Hematopoietic multipotent progenitor cell treated with erythropoietin and hydrocortisone succinate and interleukin-3 and kit ligand, for 15 days (in vitro differentiated cells): ENCODE results near the gene AFAP1L1.

Experiments
- DNase-seq: peaks from one replicate; pipeline ENCODE4 v3.0.0-alpha.2; 2015; ENCODE audit warnings: low spot score

Gene AFAP1L1

GRCh38 chr5:149349382-149349781, 77.7 kb downstream of the AFAP1L1 start:
- DNase-seq = no peak

DNA sequence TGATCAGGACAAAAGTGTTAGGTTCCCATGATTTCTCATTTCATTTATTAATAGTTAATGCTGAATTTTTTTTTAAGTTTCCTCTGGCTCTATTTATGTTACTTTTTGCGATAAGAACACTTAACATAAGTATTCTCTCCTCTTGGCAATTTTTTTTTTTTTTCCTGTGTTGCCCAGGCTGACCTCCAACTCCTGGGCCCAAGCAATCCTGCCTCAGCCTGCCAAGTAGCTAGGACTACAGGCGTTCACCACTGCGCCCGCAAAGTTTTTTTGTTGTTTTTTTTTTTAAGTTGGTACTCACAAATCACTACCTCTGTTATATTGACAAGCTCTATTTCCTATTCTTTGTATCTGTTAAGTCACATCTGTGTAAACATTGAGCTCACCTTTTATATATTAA, 80.5 kb downstream of the AFAP1L1 start:
- no peak for DNase-seq

GRCh38 chr5:149353911-149354310, 82.3 kb downstream of the AFAP1L1 start:
- DNase-seq = no peak

DNA sequence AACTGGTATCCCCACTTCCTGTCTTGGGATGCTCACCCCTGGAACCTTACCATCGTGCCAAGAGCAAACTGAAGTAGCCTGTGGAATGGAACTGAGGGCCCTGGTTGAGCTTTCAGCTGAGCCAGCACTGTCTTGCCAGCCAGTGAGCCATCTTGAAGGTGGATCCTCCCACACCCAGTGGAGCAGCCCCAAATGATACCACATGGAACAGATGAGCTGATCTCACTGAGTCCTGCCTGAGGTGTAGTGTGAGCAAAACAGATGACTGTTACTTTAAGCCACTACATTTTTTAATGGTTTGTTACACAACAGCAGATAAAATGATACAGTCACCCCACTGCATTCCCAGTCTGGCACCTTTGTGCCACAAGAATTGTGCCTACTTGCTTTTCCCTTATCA, 84.0 kb downstream of the AFAP1L1 start:
- no peak for DNase-seq

- DNase-seq = no peak
These were observed 84.7 kb downstream of the AFAP1L1 start for GRCh38 chr5:149356391-149356790.

DNA sequence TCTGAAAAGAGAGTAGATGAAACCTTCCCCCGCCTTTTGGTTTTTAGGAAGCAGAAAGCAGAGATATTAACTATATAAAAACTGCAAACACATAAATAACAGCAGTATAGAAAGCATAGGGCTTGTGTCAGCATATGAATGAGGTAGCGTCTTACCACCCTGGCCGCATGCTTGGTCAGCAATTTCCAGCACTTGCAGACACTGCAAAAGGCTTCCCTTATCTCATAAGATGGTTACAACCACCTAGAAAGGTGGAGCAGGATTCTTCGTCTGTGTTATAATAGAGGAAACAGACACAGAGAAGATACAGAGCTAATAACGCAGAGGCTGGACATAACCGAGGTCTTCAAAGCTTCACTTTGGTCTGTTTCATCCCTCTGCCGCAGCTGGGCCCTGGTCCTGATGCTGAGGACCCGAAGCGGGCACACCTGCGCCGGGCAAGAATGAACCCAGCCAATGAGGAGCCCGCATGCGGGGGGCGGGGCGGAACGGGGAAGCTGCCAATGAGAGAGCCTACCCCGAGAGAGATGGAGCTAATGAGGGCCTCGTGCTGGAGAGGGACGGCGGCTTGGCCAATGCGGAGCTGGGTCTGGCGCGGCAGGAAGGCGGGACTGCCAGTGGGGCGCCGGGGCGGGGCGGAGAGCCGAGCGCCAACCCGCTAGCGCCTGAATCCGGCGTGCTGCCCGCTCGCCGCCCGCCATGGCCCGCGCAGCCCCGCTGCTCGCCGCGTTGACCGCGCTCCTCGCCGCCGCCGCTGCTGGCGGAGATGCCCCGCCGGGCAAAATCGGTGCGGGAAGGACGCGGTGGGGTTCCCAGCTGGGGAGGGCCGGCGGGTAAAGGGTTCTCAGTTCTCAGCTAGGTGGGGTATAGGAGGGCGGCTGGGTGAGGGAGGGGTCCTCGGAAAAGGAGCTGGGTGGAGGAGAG, 86.0 kb downstream of the AFAP1L1 start, which contains the start of gene PCYOX1L:
PCYOX1L (plus strand) TSS at position 677 of the 924 bp plus-strand sequence; CDS start at position 700, 23 bp downstream.
- peak; percentile 96 for DNase-seq

DNA sequence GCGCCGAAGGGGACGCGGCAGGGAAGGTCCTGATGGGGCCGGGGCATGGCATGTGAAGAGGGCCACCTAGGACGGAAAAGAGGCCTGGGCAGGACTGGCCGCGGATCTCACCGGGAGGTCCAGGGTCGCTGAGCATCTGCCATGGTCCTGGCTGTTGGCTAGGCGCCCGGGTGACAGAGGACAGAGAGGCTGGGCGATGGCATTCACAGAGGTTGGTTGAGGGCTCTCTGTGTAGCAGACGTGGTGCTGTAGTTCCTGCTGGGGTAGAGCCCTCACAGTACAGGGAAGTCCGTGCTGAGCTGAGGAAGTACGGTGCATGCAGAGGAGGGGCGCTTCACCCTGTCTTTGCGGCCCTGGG, 86.6 kb downstream of the AFAP1L1 start:
- peak; percentile 8 for DNase-seq

DNA sequence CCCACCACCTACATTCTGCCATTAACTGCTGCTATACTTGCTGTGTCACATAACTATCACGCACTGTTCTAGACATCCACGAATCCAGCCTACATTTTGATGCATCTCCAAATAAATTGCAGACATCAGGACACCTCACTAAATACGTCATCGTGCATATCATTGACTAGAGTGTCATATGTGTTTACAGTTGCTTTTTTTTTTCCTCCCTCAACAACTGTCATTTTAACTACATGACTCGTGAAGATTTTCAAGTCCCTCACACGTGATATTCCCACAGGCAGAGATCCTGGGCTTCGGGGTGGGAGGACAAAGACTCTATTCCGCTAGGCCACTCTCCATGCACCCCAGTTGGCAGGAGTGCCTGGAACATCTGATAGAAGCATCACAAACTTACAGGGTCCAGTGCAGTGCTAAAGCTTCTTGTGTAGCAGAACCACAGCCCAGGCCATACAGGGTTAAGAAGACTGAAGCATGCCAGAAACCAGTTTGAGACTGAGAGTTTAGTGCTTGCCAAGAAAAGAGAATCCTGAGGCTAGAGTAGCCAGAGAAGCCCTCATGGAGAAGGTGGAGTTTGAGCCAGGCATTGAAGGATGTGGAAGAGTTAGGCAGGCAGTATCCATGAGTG, 87.3 kb downstream of the AFAP1L1 start:
- no peak for DNase-seq

DNA sequence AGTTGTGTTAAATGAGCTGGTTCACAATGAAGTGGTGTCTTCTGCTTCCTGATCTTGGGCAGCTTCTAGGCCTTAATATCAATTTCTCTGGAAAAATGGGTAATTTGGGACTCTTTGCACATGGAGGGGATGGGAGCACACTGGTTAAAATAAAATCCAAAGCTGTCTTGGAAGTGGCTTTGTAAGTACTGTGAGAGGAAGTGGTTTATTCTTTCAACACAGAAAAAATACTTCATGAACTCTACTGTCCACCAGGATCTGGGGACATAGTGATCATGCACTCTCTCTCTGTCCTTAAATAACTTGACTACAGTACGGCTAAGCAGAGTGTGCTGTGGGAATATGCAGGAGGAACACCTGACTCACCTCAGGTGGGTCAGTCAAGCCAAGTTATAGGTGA, 88.6 kb downstream of the AFAP1L1 start:
- no peak for DNase-seq

GRCh38 chr5:149362541-149362940, 90.9 kb downstream of the AFAP1L1 start:
- DNase-seq = no peak

- DNase-seq = no peak
These were observed 91.7 kb downstream of the AFAP1L1 start for GRCh38 chr5:149363358-149363757.

DNA sequence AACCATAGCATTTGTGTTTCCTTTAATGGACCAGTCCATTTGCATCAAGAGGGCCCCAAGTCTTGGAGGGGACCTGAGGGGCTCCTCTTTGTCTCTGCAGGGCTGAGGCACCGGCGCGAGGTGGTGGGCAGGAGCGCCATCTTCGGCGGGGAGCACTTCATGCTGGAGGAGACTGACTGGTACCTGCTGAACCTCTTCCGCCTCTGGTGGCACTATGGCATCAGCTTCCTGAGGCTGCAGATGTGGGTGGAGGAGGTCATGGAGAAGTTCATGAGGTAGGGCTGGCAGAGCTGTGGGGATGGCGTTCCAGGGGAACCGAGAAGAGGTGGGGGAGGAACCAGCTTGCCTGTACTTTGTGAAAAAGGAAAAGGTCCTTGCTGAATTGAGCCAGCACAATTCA, 92.3 kb downstream of the AFAP1L1 start:
- no peak for DNase-seq

- no peak for DNase-seq
These were observed 93.1 kb downstream of the AFAP1L1 start for GRCh38 chr5:149364719-149365118.

- DNase-seq = no peak
These were observed 93.8 kb downstream of the AFAP1L1 start for GRCh38 chr5:149365418-149365817.

- peak; percentile 15 for DNase-seq
These were observed 94.6 kb downstream of the AFAP1L1 start for GRCh38 chr5:149366169-149366729.

DNA sequence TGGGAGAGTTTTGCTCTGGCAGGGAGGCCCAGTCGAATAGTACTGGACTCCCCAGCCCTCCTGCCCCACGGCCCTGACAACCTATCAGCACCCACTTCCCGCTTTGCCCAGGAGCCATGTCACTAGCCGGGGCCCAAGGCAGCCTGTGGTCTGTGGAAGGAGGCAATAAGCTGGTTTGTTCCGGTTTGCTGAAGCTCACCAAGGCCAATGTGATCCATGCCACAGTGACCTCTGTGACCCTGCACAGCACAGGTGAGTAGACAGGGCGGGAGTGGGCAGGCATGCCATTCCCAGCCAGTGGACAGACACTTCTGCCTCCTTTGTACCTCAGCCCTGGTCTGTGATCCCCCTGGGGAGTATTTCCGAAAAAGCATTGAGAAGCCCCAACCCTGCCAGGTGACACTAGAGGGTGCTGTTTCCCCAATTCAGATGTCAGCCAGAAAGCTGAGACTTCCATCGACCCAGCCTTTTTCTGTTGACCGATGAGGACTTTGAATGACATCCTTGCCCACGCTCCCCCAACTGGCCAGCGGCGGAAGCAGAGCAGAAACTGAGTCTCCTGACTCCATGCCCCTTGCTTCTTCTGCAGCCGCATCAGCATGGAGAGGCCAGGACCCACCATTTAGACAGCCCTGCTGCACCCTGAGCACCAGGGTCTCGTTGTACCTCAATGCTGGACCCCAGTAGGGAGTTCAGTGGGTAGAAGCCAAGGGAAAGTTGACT, 95.8 kb downstream of the AFAP1L1 start:
- DNase-seq = peak; percentile 73

DNA sequence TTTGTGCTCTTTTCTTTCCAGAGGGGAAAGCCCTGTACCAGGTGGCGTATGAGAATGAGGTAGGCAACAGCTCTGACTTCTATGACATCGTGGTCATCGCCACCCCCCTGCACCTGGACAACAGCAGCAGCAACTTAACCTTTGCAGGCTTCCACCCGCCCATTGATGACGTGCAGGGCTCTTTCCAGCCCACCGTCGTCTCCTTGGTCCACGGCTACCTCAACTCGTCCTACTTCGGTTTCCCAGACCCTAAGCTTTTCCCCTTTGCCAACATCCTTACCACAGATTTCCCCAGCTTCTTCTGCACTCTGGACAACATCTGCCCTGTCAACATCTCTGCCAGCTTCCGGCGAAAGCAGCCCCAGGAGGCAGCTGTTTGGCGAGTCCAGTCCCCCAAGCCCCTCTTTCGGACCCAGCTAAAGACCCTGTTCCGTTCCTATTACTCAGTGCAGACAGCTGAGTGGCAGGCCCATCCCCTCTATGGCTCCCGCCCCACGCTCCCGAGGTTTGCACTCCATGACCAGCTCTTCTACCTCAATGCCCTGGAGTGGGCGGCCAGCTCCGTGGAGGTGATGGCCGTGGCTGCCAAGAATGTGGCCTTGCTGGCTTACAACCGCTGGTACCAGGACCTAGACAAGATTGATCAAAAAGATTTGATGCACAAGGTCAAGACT, 96.5 kb downstream of the AFAP1L1 start:
- DNase-seq = no peak

DNA sequence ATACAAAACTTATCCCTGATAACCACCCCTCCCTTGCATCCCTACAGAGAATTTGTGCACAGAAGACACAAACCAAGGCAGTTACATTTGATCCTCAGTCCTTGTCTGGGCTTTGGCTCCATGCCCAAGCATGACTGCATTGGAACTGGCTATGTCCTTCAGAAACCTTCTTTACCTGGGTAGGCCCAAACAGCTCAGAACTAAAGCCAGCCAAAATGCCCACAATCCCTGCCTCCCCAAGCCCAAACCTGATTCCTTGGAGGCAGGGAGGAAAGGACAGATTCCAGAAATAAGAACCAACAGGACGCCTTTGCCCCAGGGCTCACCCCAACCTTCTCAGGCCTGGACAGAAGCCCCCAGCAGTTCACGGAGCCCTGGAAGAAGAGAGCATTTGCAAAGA, 99.2 kb downstream of the AFAP1L1 start:
- no peak for DNase-seq

- peak; percentile 72 for DNase-seq
These were observed 99.8 kb downstream of the AFAP1L1 start for GRCh38 chr5:149371296-149371962.

GRCh38 chr5:149372076-149372795, 100.6 kb downstream of the AFAP1L1 start:
- DNase-seq = no peak

DNA sequence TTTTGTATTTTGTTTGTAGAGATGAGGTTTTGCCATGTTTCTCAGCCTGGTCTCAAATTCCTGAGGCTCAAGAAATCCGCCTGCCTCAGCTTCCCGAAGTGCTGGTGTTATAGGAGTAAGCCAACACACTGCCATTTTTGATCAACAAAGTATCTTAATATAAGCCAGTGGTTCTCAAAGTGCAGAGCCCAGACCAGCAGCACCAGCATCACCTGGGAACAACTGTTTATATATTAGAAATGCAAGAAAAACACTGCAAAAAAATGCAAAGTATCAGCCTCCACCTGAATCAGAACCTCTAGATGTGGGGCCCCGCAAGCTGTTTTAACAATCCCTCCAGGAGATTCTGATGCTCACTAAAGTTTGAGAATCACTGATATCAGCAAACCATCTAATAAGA, 101.3 kb downstream of the AFAP1L1 start:
- DNase-seq = no peak
